GM12878 (cell line): Measurements from ENCODE around the gene SFT2D1. TPM values are rescaled to one million over a fixed set of nuclear protein-coding genes. Genes with fewer than 3 reads are reported as not detected.

Experiments
- ATF7 ChIP-seq: fragments of 450-650 bp; IDR thresholded peaks from 2 replicates; pipeline ENCODE4 v1.6.1; 2016; ENCODE audit warnings: low read depth, mild to moderate bottlenecking
- BMI1 ChIP-seq: fragments of 450-650 bp; IDR thresholded peaks from 2 replicates; pipeline ENCODE4 v1.6.1; 2016; ENCODE audit warnings: mild to moderate bottlenecking, moderate library complexity, borderline replicate concordance
- CBFB ChIP-seq: IDR thresholded peaks from 2 replicates; pipeline ENCODE4 v1.6.1; 2016; ENCODE audit warnings: antibody characterized with exemption, low read depth
- CHD2 ChIP-seq: IDR thresholded peaks from 2 replicates; pipeline ENCODE4 v1.6.1; 2011; ENCODE audit warnings: low read depth, low read length, improper control_type of control experiment, borderline replicate concordance
- ETV6 ChIP-seq, 2 experiments: fragments of 450-650 bp in 1 of 2; IDR thresholded peaks in 1 of 2; conservative IDR thresholded peaks in 1 of 2; 2 replicates each; pipeline ENCODE4 v1.6.1; 2014; ENCODE audit warnings: antibody characterized with exemption in 1 of 2, borderline replicate concordance in 1 of 2, low read depth in 1 of 2, mild to moderate bottlenecking in 1 of 2, moderate library complexity in 1 of 2
- MEF2B ChIP-seq: fragments of 450-650 bp; IDR thresholded peaks from 2 replicates; pipeline ENCODE4 v1.6.1; 2018; ENCODE audit warnings: mild to moderate bottlenecking, moderate library complexity; ENCODE audit not compliant: partially characterized antibody, poor library complexity, severe bottlenecking
- NFYA ChIP-seq: IDR thresholded peaks from 2 replicates; pipeline ENCODE4 v1.6.1; 2011; ENCODE audit warnings: low read depth, mild to moderate bottlenecking, low read length, improper control_type of control experiment, borderline replicate concordance
- NFYB ChIP-seq: IDR thresholded peaks from 2 replicates; pipeline ENCODE4 v1.6.1; 2011; ENCODE audit warnings: low read depth, mild to moderate bottlenecking, low read length, improper control_type of control experiment, moderate library complexity; ENCODE audit not compliant: insufficient read depth
- PAX5 ChIP-seq: IDR thresholded peaks from 2 replicates; pipeline ENCODE4 v1.6.1; 2011; ENCODE audit warnings: low read depth, low read length, borderline replicate concordance
- PBX3 ChIP-seq: IDR thresholded peaks from 2 replicates; pipeline ENCODE4 v1.6.1; 2011; ENCODE audit warnings: mild to moderate bottlenecking, low read depth, low read length, moderate library complexity; ENCODE audit not compliant: insufficient replicate concordance
- RAD51 ChIP-seq: fragments of 450-650 bp; IDR thresholded peaks from 2 replicates; pipeline ENCODE4 v1.6.1; 2016; ENCODE audit warnings: moderate library complexity, mild to moderate bottlenecking, inconsistent platforms
- RCOR1 ChIP-seq: conservative IDR thresholded peaks from 2 replicates; pipeline ENCODE4 v1.6.1; 2012; ENCODE audit warnings: low read depth, low read length, improper control_type of control experiment
- RUNX3 ChIP-seq: IDR thresholded peaks from 2 replicates; pipeline ENCODE4 v1.6.1; 2012; ENCODE audit warnings: low read length, inconsistent platforms
- ZBTB40 ChIP-seq: fragments of 450-650 bp; IDR thresholded peaks from 2 replicates; pipeline ENCODE4 v1.6.1; 2016; ENCODE audit warnings: mild to moderate bottlenecking, moderate library complexity, borderline replicate concordance
- ZNF207 ChIP-seq: fragments of 450-650 bp; IDR thresholded peaks from 2 replicates; pipeline ENCODE4 v1.6.1; 2014; ENCODE audit warnings: antibody characterized with exemption, mild to moderate bottlenecking, borderline replicate concordance
- ZNF687 ChIP-seq: fragments of 450-650 bp; IDR thresholded peaks from 2 replicates; pipeline ENCODE4 v1.6.1; 2017; ENCODE audit warnings: mild to moderate bottlenecking, moderate library complexity
- polyA plus RNA-seq, 11 experiments: library from polyadenylated mRNA; depleted of rRNA in 4 of 11; unstranded in 6 of 11; stranded (reverse) in 5 of 11; fragments of >200 nt; fragmentation: Nextera tagmentation in 4 of 11; fragmentation: Illumina TruSeq in 1 of 11; extraction: Ambion mirVana in 4 of 11; extraction: Trizol in 1 of 11; gene quantifications; 1 replicate in 1 of 11; 2 replicates in 10 of 11; pipeline versions ENCODE4 v1.2.1 to v1.2.3, GENCODE V29; 2011 to 2016; ENCODE audit warnings: inconsistent platforms in 2 of 11, missing spikeins in 2 of 11, low read depth in 1 of 11
- total RNA-seq, 4 experiments: library from RNA; depleted of rRNA in 3 of 4; stranded (reverse); fragments of >200 nt in 3 of 4; fragmentation: Illumina TruSeq in 1 of 4; extraction: Trizol in 1 of 4; gene quantifications; 2 replicates each; pipeline versions ENCODE4 v1.2.1 to v1.2.3, GENCODE V29; 2013 to 2021
- TF ChIP-seq, protein P1 (sequence below): fragments of 450-650 bp; IDR thresholded peaks from 2 replicates; pipeline ENCODE4 v1.6.1; 2018; ENCODE audit warnings: borderline replicate concordance, mild to moderate bottlenecking; ENCODE audit not compliant: partially characterized antibody

The SFT2D1 gene
- total and polyA plus RNA-seq, 10 of the 15 experiments (the other 5 are each of a cell fraction or from before 2014, with no cell fraction given) = 69.5 to 281 (median 124) TPM

DNA sequence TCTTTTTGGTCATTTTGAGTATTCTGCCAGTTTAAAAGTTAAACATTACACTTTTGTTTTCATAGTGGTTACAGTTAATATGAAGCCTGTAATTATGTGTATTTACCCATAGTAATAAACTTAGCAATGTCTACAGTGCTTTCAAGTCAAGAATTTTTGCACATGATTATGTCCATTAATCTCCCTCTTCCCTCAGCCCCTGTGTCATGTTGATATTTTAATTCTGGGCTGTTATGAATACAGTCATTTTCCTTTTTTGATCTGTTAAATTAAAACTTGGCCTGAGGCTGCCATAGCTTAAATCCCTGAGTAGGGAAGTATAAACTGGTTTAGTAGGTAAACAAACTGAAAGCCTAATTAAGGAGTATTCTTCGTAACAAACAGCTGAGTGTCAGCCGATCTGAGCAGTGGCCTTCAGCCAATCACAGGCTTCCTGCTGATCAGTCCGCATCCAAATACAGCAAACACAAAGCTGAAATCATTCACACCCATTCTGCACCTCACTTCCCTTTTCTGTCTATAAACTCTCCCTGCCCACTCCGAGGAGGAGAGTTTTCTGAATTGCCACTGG, 9.5 kb upstream of the SFT2D1 start (continued):
- TF ChIP-seq, protein P1, sequence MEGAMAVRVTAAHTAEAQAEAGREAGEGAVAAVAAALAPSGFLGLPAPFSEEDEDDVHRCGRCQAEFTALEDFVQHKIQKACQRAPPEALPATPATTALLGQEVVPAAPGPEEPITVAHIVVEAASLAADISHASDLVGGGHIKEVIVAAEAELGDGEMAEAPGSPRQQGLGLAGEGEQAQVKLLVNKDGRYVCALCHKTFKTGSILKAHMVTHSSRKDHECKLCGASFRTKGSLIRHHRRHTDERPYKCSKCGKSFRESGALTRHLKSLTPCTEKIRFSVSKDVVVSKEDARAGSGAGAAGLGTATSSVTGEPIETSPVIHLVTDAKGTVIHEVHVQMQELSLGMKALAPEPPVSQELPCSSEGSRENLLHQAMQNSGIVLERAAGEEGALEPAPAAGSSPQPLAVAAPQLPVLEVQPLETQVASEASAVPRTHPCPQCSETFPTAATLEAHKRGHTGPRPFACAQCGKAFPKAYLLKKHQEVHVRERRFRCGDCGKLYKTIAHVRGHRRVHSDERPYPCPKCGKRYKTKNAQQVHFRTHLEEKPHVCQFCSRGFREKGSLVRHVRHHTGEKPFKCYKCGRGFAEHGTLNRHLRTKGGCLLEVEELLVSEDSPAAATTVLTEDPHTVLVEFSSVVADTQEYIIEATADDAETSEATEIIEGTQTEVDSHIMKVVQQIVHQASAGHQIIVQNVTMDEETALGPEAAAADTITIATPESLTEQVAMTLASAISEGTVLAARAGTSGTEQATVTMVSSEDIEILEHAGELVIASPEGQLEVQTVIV = peak; percentile 31
- TF ChIP-seq CHD2 (0 out of 2 replicates have a peak, but pooled peaks have one; percentile 24), ZNF207 (no peak), NFYA (no peak), ZNF687 (0 out of 2 replicates have a peak, but pooled peaks have one; percentile 23), RAD51 (peak; percentile 53; the same call in 1 of the 2 replicates), RCOR1 (no peak), ATF7 (peak; percentile 68; the same call in 1 of the 2 replicates), ETV6 (conservative IDR thresholded peaks at IDR 0.05 in 1 of 2, IDR thresholded peaks at IDR 0.05 in 1 of 2; ENCODE audit: borderline replicate concordance in 1 of 2, low read depth in 1 of 2) (no peak), RUNX3 (no peak), BMI1 (no peak), PAX5 (0 out of 2 replicates have a peak, but pooled peaks have one; percentile 14), NFYB (peak; percentile 74; the same call in 1 of the 2 replicates), ZBTB40 (no peak), MEF2B (peak; percentile 28), CBFB (no peak), PBX3 (peak; percentile 59)
